ENCODE measurements around the gene PTPRB.

GRCh38 chr12:70482764-70483163 is 154.5 kb downstream of the PTPRB start:
- TF ChIP-seq JUN (IDR thresholded peaks at IDR 0.05; ENCODE audit: borderline replicate concordance, insufficient read depth, insufficient read length, low read depth), result no peak
- TF ChIP-seq CTCF (IDR thresholded peaks at IDR 0.05; ENCODE audit: extremely low read depth in 1 of 2, insufficient read depth in 1 of 2, low read depth in 1 of 2, low read length in 2 of 2), result no peak
- TF ChIP-seq POLR2A (IDR thresholded peaks at IDR 0.05; ENCODE audit: low read depth, low read length), result no peak
- no peak for TF ChIP-seq POLR2AphosphoS5 (IDR thresholded peaks at IDR 0.05; ENCODE audit: insufficient read depth, low read depth, low read length)
